GM12891 (cell line): Measurements from ENCODE around the gene ADCK1.

Experiments used
- POLR2A ChIP-seq: IDR thresholded peaks from 2 replicates; pipeline ENCODE4 v1.6.1; 2011; ENCODE audit warnings: low read depth, low read length, control low read depth
- POLR2AphosphoS5 ChIP-seq: IDR thresholded peaks from 2 replicates; pipeline ENCODE4 v1.6.1; 2011; ENCODE audit warnings: low read depth, low read length, control low read depth
- POU2F2 ChIP-seq: IDR thresholded peaks from 2 replicates; pipeline ENCODE4 v1.6.1; 2011; ENCODE audit warnings: low read depth, mild to moderate bottlenecking, control low read depth, low read length, moderate library complexity
- SPI1 ChIP-seq: IDR thresholded peaks from 2 replicates; pipeline ENCODE4 v1.6.1; 2011; ENCODE audit warnings: low read depth, low read length, control low read depth
- TAF1 ChIP-seq: IDR thresholded peaks from 2 replicates; pipeline ENCODE4 v1.6.1; 2011; ENCODE audit warnings: low read depth, low read length, control low read depth

DNA sequence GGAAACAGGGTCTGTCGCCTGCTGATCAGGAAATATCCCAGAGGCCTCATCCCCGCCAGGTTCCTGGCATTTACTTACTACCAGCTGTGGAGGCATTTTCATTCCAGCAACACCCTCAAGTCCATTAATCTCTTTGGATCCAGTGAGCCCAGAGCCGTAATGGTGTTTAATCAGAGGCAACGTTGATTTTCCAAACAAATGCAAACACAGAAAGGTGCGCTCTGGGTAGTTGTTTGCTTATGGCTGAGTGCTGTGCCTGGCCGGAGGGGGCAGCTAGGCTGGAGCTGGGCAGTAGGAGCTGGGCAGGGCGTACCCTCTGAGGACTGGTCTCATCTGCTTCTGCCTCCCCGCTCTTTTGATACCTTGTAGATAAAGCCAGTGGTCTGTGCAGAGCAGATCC, 110.6 kb downstream of the ADCK1 start:
- TF ChIP-seq SPI1 (no peak), POLR2AphosphoS5 (no peak), POLR2A (no peak), TAF1 (no peak), POU2F2 (no peak)
